ENCODE data around the gene DNAJC18. TPM values are rescaled to one million over a fixed set of nuclear protein-coding genes. Genes with fewer than 3 reads are reported as not detected.

The DNAJC18 gene
- total RNA-seq, 1 donor from 2014 or later, result 11.9 TPM

DNA sequence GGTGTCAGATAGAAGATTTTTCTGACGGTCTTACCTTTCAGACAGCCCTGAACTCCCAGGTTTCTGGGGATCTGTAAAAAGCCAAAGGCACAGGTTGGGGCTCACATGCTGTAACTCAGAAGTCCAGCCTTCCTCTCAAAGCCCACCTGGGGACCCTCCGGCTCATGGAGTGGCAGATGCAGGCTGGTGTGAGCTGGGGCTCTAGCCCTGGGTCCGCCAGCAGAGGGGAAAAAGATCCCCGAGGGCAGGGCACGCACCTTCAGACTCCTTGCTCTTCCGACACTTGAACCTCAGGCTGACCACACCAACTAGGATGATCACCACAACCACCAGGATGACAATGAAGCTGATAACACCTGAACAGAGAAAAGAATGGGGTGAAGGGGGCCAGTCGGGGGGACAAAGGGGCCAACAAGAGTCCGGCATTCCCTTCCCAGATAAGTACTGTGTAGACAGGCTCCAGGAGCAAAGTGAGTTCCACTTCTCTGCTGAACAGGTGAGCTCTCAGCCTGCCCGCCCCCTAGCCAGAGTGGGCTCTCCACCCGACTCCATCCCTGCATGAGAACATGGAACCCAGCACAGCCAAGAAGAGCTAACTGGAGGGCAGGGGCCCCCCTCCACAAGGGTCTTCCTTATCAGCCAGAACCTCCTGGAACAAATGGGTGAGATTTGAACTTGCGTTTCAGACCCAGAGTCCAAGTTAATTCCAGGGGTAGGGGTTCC, 15.4 kb upstream of the DNAJC18 start:
- DNase-seq (peak; percentile 33), ATAC-seq (no peak)
- Histone ChIP-seq H3K4me1 (peaks cover 8% of the 10 kb centered on the region), H3K4me3 (no peak overlapping the region), H3K9me3 (no peaks in the 10 kb centered on the region), H3K27me3 (no peaks in the 10 kb centered on the region), H3K36me3 (no peaks in the 10 kb centered on the region), H3K27ac (no peak overlapping the region)
- TF ChIP-seq, protein P1, sequence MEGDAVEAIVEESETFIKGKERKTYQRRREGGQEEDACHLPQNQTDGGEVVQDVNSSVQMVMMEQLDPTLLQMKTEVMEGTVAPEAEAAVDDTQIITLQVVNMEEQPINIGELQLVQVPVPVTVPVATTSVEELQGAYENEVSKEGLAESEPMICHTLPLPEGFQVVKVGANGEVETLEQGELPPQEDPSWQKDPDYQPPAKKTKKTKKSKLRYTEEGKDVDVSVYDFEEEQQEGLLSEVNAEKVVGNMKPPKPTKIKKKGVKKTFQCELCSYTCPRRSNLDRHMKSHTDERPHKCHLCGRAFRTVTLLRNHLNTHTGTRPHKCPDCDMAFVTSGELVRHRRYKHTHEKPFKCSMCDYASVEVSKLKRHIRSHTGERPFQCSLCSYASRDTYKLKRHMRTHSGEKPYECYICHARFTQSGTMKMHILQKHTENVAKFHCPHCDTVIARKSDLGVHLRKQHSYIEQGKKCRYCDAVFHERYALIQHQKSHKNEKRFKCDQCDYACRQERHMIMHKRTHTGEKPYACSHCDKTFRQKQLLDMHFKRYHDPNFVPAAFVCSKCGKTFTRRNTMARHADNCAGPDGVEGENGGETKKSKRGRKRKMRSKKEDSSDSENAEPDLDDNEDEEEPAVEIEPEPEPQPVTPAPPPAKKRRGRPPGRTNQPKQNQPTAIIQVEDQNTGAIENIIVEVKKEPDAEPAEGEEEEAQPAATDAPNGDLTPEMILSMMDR (IDR thresholded peaks at IDR 0.05), result no peak
- intact Hi-C loops (cut with DNase I), result no loop called here

DNA sequence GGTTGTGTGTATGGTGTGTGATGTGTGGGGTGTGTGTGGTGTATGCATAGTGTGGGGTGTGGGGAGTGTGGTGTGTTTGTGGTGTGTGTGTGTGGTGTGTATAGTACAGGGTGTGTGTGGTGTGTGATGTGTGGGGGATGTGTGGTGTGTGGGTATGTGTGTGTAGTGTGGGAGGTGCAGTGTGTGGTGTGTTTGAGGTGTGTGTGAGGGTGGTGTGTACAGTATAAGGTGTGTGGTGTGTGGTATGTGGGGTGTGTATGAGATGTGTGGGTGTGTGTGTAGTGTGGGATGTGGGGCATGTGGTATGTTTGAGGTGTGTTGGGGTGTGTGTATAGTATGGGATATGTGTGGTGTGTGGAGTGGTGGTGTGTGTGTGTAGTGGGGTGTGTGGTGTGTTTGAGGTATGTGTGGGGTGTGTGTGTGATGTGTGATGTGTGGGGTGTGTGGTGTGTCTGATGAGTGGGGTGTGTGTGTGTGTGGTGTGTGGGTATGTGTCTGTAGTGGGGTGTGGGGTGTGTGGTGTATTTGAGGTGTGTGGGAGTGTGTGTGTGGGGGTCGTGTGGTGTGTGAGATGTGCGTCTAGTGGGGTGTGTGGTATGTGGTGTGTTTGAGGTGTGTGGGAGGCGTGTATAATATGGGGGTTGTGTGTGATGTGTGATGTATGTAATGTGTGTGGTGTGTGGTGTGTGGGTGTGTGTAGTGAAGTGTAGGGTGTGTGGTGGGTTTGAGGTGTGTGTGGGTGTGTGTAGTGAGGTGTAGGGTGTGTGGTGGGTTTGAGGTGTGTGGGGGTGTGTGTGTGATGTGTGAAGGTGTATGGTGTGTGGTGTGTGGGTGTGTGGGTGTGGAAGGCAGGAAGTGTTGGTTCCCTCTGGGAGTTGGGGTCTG, 14.6 kb upstream of the DNAJC18 start:
- Histone ChIP-seq H3K9me3 (no peaks in the 10 kb centered on the region), H3K4me1 (peaks cover 4% of the 10 kb centered on the region), H3K27me3 (no peaks in the 10 kb centered on the region), H3K27ac (no peak overlapping the region), H3K36me3 (no peaks in the 10 kb centered on the region), H3K4me3 (no peak overlapping the region)
- TF ChIP-seq, protein P1 (IDR thresholded peaks at IDR 0.05), result no peak
- DNase-seq (peak; percentile 27), ATAC-seq (peak; percentile 19)
- intact Hi-C loops (cut with DNase I), result no loop called here

DNA sequence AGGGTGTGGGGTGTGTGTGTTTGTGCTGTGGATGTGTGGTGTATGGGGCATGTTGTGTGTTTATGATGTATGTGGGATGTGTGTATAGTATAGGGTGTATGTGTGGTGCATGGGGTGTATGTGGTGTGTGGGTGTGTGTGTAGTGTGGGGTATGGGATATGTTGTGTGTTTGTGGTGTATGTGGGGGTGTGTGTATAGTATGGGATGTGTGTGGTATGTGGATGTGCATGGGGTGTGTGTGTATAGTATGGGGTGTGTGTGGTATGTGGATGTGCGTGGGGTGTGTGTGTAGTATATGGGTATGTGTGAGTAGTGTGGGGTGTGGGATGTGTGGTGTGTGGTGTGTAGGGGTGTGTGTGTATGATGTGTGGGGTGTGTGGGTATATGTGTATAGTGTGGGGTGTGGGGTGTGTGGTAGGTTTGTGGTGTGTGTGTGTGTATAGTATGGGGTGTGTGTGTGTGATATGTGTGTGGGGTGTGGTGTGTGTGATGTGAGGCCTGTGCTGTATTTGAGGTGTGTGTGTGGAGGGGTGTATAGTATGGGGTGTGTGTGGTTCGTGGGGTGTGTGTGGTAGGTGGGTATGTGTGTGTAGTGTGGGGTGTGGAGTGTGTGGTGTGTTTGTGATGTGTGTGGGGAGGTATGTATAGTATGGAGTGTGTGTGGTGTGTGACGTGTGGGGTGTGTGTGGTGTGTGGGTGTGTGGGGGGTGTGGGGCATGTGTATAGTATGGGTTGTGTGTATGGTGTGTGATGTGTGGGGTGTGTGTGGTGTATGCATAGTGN, 12.7 kb upstream of the DNAJC18 start:
- no peak overlapping the region for H3K4me3 ChIP-seq
- intact Hi-C loops (cut with DNase I), result no loop called here
- no peaks in the 10 kb centered on the region for H3K36me3 ChIP-seq
- ATAC-seq (peak; percentile 28), DNase-seq (peak; percentile 11)
- H3K27ac ChIP-seq, result no peak overlapping the region
- H3K9me3 ChIP-seq, result no peaks in the 10 kb centered on the region
- H3K4me1 ChIP-seq, result no peaks in the 10 kb centered on the region
- TF ChIP-seq, protein P1 (IDR thresholded peaks at IDR 0.05), result no peak
- no peaks in the 10 kb centered on the region for H3K27me3 ChIP-seq

DNA sequence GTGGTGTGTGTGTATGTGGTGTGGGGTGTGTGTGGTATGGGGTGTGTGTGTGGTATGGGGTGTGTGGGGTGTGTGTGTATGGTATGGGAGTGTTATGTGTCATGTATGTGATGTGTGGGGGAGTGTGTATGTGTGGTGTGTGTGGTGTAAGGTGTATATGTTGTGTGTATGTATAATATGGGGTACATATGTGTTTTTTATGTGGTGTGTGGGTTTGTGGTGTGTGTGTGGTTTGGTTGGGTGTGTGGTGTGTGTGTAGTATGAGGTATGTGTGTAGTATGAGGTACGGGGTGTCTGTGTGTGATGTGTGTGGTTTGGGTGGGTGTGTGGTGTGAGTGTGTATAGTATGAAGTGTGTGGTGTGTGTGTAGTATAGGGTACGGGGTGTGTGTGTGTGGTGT, 11.9 kb upstream of the DNAJC18 start:
- Histone ChIP-seq H3K36me3 (no peaks in the 10 kb centered on the region), H3K27ac (no peak overlapping the region), H3K4me1 (no peaks in the 10 kb centered on the region), H3K9me3 (no peaks in the 10 kb centered on the region), H3K27me3 (no peaks in the 10 kb centered on the region), H3K4me3 (no peak overlapping the region)
- peak; percentile 10 for DNase-seq
- intact Hi-C loops (cut with DNase I), result no loop called here
- no peak for ATAC-seq
- TF ChIP-seq, protein P1 (IDR thresholded peaks at IDR 0.05), result no peak

DNA sequence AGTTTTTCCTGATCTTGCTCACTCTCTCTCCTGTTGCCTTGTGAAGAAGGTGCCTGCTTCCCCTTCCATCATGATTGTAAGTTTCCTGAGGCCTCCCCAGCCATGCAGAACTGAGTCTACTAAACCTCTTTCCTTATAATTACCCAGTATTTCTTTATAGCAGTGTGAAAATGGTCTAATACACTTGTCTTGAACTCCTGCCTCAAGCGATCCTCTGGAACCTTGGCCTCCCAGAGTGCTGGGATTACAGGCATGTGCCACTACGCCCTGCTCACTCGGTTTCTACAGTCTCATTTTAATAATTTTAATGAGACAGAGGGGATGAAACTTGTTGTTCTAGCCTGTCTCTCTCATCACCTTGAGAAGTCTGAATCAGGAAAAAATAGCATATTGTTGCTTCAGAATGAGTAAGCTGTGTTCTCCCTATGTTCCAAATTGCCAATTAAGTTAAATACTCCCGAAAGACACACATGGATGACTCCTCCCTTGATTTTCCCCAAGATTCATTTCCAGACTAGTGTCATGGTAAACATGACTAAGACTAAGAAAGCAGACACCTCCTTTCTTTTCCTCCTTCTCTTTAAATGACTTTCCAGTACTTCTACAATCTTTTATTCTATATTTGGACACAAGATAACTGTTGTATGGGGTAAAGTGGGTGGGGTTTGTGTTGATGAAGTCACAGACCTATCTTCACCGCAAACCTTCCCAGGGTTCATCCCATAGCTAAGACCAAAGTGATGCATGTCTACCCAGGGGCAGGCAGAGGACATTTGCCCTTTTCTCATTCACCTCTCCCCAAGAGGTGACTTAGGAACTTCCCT, 7.8 kb upstream of the DNAJC18 start:
- intact Hi-C loops (cut with DNase I), result no loop called here
- TF ChIP-seq, protein P1 (IDR thresholded peaks at IDR 0.05), result no peak
- H3K36me3 ChIP-seq, result no peaks in the 10 kb centered on the region
- no peaks in the 10 kb centered on the region for H3K4me1 ChIP-seq
- ATAC-seq, result no peak
- no peaks in the 10 kb centered on the region for H3K9me3 ChIP-seq
- no peak overlapping the region for H3K27ac ChIP-seq
- H3K4me3 ChIP-seq, result no peak overlapping the region
- no peaks in the 10 kb centered on the region for H3K27me3 ChIP-seq
- DNase-seq, result no peak
